Uterus (tissue), 2 donors: Measurements from ENCODE around the gene SMARCC2.

Source experiments
- CTCF ChIP-seq, 4 experiments: fragments of 200-600 bp in 2 of 4; fragments of 450-650 bp in 2 of 4; sonication (generic) in 2 of 4; IDR thresholded peaks; one replicate each; pipeline ENCODE4 v1.5.1; 2016 to 2019; ENCODE audit warnings: antibody characterized with exemption in 4 of 4, mild to moderate bottlenecking in 2 of 4, moderate library complexity in 1 of 4
- POLR2A ChIP-seq, 2 donors: fragments of 450-650 bp; IDR thresholded peaks; one replicate each; pipeline ENCODE4 v1.6.1; 2016; ENCODE audit warnings: antibody characterized with exemption in 2 of 2, mild to moderate bottlenecking in 1 of 2, moderate library complexity in 1 of 2

- TF ChIP-seq CTCF (IDR thresholded peaks at IDR 0.05), result peak; percentile 39 to 49 (median 40)
- TF ChIP-seq POLR2A (IDR thresholded peaks at IDR 0.05), result no peak
These were observed 17.3 kb upstream of the SMARCC2 start for GRCh38 chr12:56206452-56207166.
